BJ (cell line): ENCODE measurements around the gene PPHLN1. TPM values are rescaled to one million over a fixed set of nuclear protein-coding genes. Genes with fewer than 3 reads are reported as not detected.
A peak's percentile ranks its signal among the peaks of the same experiment; 100 is the strongest.

Experiments
- CTCF ChIA-PET: fragments of 350-600 bp; formaldehyde crosslinking; extraction: SDS; loops from one replicate; lab custom pipeline; 2021; ENCODE audit warnings: antibody characterized with exemption, inconsistent platforms; lab: Yijun Ruan, JAX
- POLR2A ChIA-PET: fragments of 300-600 bp; sonication (Branson Sonifier 250); formaldehyde crosslinking; extraction: SDS; loops from one replicate; lab custom pipeline; 2021; ENCODE audit warnings: antibody characterized with exemption; lab: Charles Lee
- DNase-seq: peaks from one replicate; pipeline ENCODE4 v3.0.0-alpha.2; 2011; ENCODE audit warnings: low read depth
- H3K27me3 ChIP-seq: 2 replicates; pipeline ENCODE4 v1.6.0; 2011; ENCODE audit warnings: low read length; ENCODE audit not compliant: control insufficient read depth, insufficient read depth
- H3K36me3 ChIP-seq: 2 replicates; pipeline ENCODE4 v1.5.1; 2011; ENCODE audit warnings: low read length; ENCODE audit not compliant: control insufficient read depth, insufficient read depth
- H3K4me3 ChIP-seq: 2 replicates; pipeline ENCODE4 v1.5.1; 2011; ENCODE audit warnings: low read depth, mild to moderate bottlenecking, control low read depth, low read length
- CTCF ChIP-seq: IDR thresholded peaks from 2 replicates; pipeline ENCODE4 v1.5.1; 2011; ENCODE audit warnings: low read depth, mild to moderate bottlenecking, control low read depth, inconsistent platforms, low read length, moderate library complexity; ENCODE audit not compliant: insufficient read depth
- polyA plus RNA-seq: library from polyadenylated mRNA; depleted of rRNA; stranded (reverse); fragments of >200 nt; gene quantifications from 2 replicates; pipeline ENCODE4 v1.2.3, GENCODE V29; 2011

The PPHLN1 gene
- polyA plus RNA-seq, 1 experiment = 29.1 TPM

GRCh38 chr12:42365486-42365885 is 39.5 kb downstream of the PPHLN1 start:
- DNase-seq = no peak
- H3K4me3 ChIP-seq = no peak overlapping the region
- no peaks in the 10 kb centered on the region for H3K27me3 ChIP-seq
- H3K36me3 ChIP-seq = no peaks in the 10 kb centered on the region
- ChIA-PET POLR2A (no interaction called here), CTCF (interaction anchor here (0.6 to 1.1 kb wide), 2 partner anchors 12 to 147 kb away, joined by 3 to 7 read pairs; no protein-coding TSS in a partner anchor)
- no peak for TF ChIP-seq CTCF

GRCh38 chr12:42370013-42370412 is 44.0 kb downstream of the PPHLN1 start:
- no peak overlapping the region for H3K4me3 ChIP-seq
- H3K27me3 ChIP-seq = no peaks in the 10 kb centered on the region
- POLR2A ChIA-PET = no interaction called here
- TF ChIP-seq CTCF = no peak
- DNase-seq = no peak
- CTCF ChIA-PET = interaction anchor here (1.7 to 4.4 kb wide), 2 partner anchors 13 to 17 kb away, joined by 6 to 32 read pairs; no protein-coding TSS in a partner anchor
- peaks cover 2% of the 10 kb centered on the region; the same call in 1 of the 2 replicates for H3K36me3 ChIP-seq

- TF ChIP-seq CTCF = peak; percentile 81
- Histone ChIP-seq H3K4me3 (no peak overlapping the region), H3K36me3 (peaks cover 2% of the 10 kb centered on the region; the same call in 1 of the 2 replicates), H3K27me3 (no peaks in the 10 kb centered on the region)
- POLR2A ChIA-PET = no interaction called here
- CTCF ChIA-PET = interaction anchor here (0.7 to 4.4 kb wide), 20 partner anchors 9 to 966 kb away, joined by 3 to 32 read pairs (median 5); no protein-coding TSS in a partner anchor
- DNase-seq = peak; percentile 1
Observed at GRCh38 chr12:42372154-42372791, 46.3 kb downstream of the PPHLN1 start.

GRCh38 chr12:42373669-42374068 is 47.7 kb downstream of the PPHLN1 start:
- H3K27me3 ChIP-seq = no peaks in the 10 kb centered on the region
- TF ChIP-seq CTCF = no peak
- no peak for DNase-seq
- H3K36me3 ChIP-seq = peaks cover 2% of the 10 kb centered on the region; the same call in 1 of the 2 replicates
- ChIA-PET POLR2A (no interaction called here), CTCF (interaction anchor here (0.6 to 2.6 kb wide), 4 partner anchors 9 to 693 kb away, joined by 3 to 14 read pairs (median 4); no protein-coding TSS in a partner anchor)
- H3K4me3 ChIP-seq = no peak overlapping the region

- no peaks in the 10 kb centered on the region for H3K27me3 ChIP-seq
- no peaks in the 10 kb centered on the region for H3K36me3 ChIP-seq
- POLR2A ChIA-PET = no interaction called here
- no peak for TF ChIP-seq CTCF
- DNase-seq = no peak
- CTCF ChIA-PET = interaction anchor here (0.7 to 4.2 kb wide), 2 partner anchors 10 kb away, joined by 3 to 32 read pairs; no protein-coding TSS in a partner anchor
- H3K4me3 ChIP-seq = no peak overlapping the region
Observed at GRCh38 chr12:42380733-42381132, 54.8 kb downstream of the PPHLN1 start.
